ENCODE data around the gene KLF7. TPM values are rescaled to one million over a fixed set of nuclear protein-coding genes. Genes with fewer than 3 reads are reported as not detected.

Gene KLF7
- total and polyA plus RNA-seq, 9 of the 15 experiments (the other 6 are each of a cell fraction or from before 2014, with no cell fraction given), result 0.04 to 0.54 (median 0.07) TPM

GRCh38 chr2:207159002-207159401 is 6.7 kb downstream of the KLF7 start (continued):
- TF ChIP-seq ELK1 (CRISPR knock-in tag; IDR thresholded peaks at IDR 0.05) (no peak), SAFB (IDR thresholded peaks at IDR 0.05; ENCODE audit: borderline replicate concordance, low read depth, low read length) (no peak), HLTF (IDR thresholded peaks at IDR 0.05) (no peak), TEAD1 (CRISPR knock-in tag; IDR thresholded peaks at IDR 0.05) (no peak)

- no peaks in the 10 kb centered on the region for H3K4me1 ChIP-seq (replicated peaks in 1 of 2; ENCODE audit: control insufficient read depth in 2 of 2, insufficient read depth in 2 of 2, low read length in 2 of 2)
- no peak overlapping the region for H3K9ac ChIP-seq (ENCODE audit: insufficient read depth in 1 of 2, low read depth in 2 of 2, low read length in 2 of 2)
- ChIA-PET CTCF (ENCODE audit: low intra/inter-chr PET ratio) (no interaction called here), POLR2A (no interaction called here)
- no peaks in the 10 kb centered on the region for H3K9me1 ChIP-seq (ENCODE audit: control insufficient read depth, insufficient read depth, low read length)
- no peaks in the 10 kb centered on the region for H3K79me2 ChIP-seq (ENCODE audit: control insufficient read depth, insufficient read depth, low read length)
- no peak overlapping the region for H2AFZ ChIP-seq (ENCODE audit: low read depth, low read length)
- no peak for DNase-seq (ENCODE audit: extremely low read depth in 1 of 4, low spot score in 3 of 4)
- intact Hi-C loops (cut with micrococcal nuclease), result no loop called here
- FAIRE-seq, result no peak
- H3K36me3 ChIP-seq (ENCODE audit: control insufficient read depth, insufficient read depth, low read length), result no peaks in the 10 kb centered on the region
- TF ChIP-seq HEY1 (CRISPR knock-in tag; IDR thresholded peaks at IDR 0.05; ENCODE audit: borderline replicate concordance), result no peak
- TF ChIP-seq CBX1 (IDR thresholded peaks at IDR 0.05; ENCODE audit: low read depth), result no peak
- no peak for TF ChIP-seq HMG20A (CRISPR knock-in tag; conservative IDR thresholded peaks at IDR 0.05)
- no peak for TF ChIP-seq JUNB (CRISPR knock-in tag; conservative IDR thresholded peaks at IDR 0.05)
- H3K4me2 ChIP-seq (ENCODE audit: insufficient read depth, low read length), result no peak overlapping the region
- in situ Hi-C loops (cut with MboI), result no loop called here
- H3K27me3 ChIP-seq (ENCODE audit: control insufficient read depth in 2 of 2, insufficient read depth in 2 of 2, low read length in 2 of 2), result peaks cover under 1 to 6% of the 10 kb centered on the region in 2 experiments; a peak in 2 of 5 replicates
- no peak for ATAC-seq
- H3K27ac ChIP-seq (ENCODE audit: extremely low read depth, low read depth, low read length), result no peak overlapping the region
- no peaks in the 10 kb centered on the region for H3K9me3 ChIP-seq (replicated peaks; ENCODE audit: control insufficient read depth, insufficient read depth, low read depth, low read length)
- no peaks in the 10 kb centered on the region for H4K20me1 ChIP-seq (replicated peaks; ENCODE audit: control insufficient read depth, insufficient read depth, low read length)
- no peak overlapping the region for H3K4me3 ChIP-seq
- WGBS (ENCODE audit: insufficient coverage, low coverage, missing lambda C conversion rate), result 4% methylated on average over 3 of the region's 3 CpGs
- BruUV-seq (replicated peaks), result no TSS peak
Observed at GRCh38 chr2:207157731-207158130, 8.0 kb downstream of the KLF7 start.
